ENCODE results near the gene AGAP2.
A peak's percentile ranks its signal among the peaks of the same experiment; 100 is the strongest.

The AGAP2 gene

DNA sequence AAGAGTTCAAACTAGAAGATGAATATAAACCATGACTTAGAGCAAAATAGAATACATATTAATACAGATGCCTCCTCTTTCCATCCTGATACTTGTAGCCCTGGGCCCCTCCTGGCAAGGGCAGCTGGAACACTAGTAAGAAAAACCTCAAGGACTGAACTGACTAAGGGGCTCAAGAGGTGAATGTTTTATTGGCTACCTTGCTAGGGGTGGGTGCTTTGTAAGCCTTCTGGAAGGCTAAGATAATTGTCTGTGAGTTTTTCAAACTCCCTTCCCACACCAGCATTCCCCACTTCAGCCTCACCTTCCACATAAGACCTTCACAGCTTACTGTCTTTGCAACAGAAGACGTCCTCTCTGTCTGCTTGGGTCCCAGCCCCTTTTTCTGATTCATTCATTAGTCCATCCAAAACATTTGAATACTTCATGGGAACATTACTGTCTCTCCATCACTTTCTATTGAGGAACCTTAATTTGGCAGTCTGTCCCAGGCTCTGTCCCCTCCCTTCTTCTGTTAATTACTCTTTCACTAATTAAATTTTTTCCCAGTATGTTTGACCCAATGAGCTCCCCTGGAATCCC lies 15.3 kb upstream of the AGAP2 start:
- Histone ChIP-seq H3K9ac (ENCODE audit: low read length) (no peak overlapping the region), H2AFZ (ENCODE audit: low read depth, low read length, severe bottlenecking) (no peak overlapping the region), H3K36me3 (ENCODE audit: low read length) (no peaks in the 10 kb centered on the region), H4K20me1 (ENCODE audit: low read depth, low read length) (no peaks in the 10 kb centered on the region), H3K9me3 (ENCODE audit: insufficient read depth, low read length) (no peaks in the 10 kb centered on the region), H3K27ac (ENCODE audit: low read depth, low read length) (no peak overlapping the region), H3F3A (ENCODE audit: insufficient read depth) (peaks cover 25% of the 10 kb centered on the region), H3K79me2 (ENCODE audit: insufficient read depth, low read length) (peaks cover 28% of the 10 kb centered on the region), H3K4me3 (ENCODE audit: insufficient read depth, low read length, poor library complexity, severe bottlenecking) (no peak overlapping the region), H3K9me2 (replicated peaks; ENCODE audit: insufficient read depth, low read length) (no peaks in the 10 kb centered on the region), H3K4me2 (ENCODE audit: low read depth, low read length, poor library complexity, severe bottlenecking) (peak overlapping the region; percentile 92), H3K27me3 (ENCODE audit: low read length) (no peaks in the 10 kb centered on the region)
- TF ChIP-seq EZH2phosphoT487 (conservative IDR thresholded peaks at IDR 0.05; ENCODE audit: low read length) = no peak
- TF ChIP-seq CTCF (IDR thresholded peaks at IDR 0.05; ENCODE audit: insufficient read depth, low read length, poor library complexity, severe bottlenecking) = no peak

- no peak overlapping the region for H3K27ac ChIP-seq (ENCODE audit: low read depth, low read length)
- no peaks in the 10 kb centered on the region for H3K9me3 ChIP-seq (ENCODE audit: insufficient read depth, low read length)
- peak overlapping the region; percentile 42 for H2AFZ ChIP-seq (ENCODE audit: low read depth, low read length, severe bottlenecking)
- H3K9me2 ChIP-seq (replicated peaks; ENCODE audit: insufficient read depth, low read length) = no peaks in the 10 kb centered on the region
- H3K27me3 ChIP-seq (ENCODE audit: low read length) = no peaks in the 10 kb centered on the region
- H3K4me2 ChIP-seq (ENCODE audit: low read depth, low read length, poor library complexity, severe bottlenecking) = peak overlapping the region; percentile 57
- H4K20me1 ChIP-seq (ENCODE audit: low read depth, low read length) = no peaks in the 10 kb centered on the region
- H3K9ac ChIP-seq (ENCODE audit: low read length) = peak overlapping the region; percentile 22; the same call in 1 of the 2 replicates
- H3K36me3 ChIP-seq (ENCODE audit: low read length) = peaks cover 5% of the 10 kb centered on the region; the same call in 1 of the 2 replicates
- H3K79me2 ChIP-seq (ENCODE audit: insufficient read depth, low read length) = peaks cover 28% of the 10 kb centered on the region
- no peak for TF ChIP-seq CTCF (IDR thresholded peaks at IDR 0.05; ENCODE audit: insufficient read depth, low read length, poor library complexity, severe bottlenecking)
- TF ChIP-seq EZH2phosphoT487 (conservative IDR thresholded peaks at IDR 0.05; ENCODE audit: low read length) = no peak
- peaks cover 30% of the 10 kb centered on the region for H3F3A ChIP-seq (ENCODE audit: insufficient read depth)
- H3K4me3 ChIP-seq (ENCODE audit: insufficient read depth, low read length, poor library complexity, severe bottlenecking) = peak overlapping the region; percentile 31
Observed at GRCh38 chr12:57752668-57753000, 14.1 kb upstream of the AGAP2 start.

DNA sequence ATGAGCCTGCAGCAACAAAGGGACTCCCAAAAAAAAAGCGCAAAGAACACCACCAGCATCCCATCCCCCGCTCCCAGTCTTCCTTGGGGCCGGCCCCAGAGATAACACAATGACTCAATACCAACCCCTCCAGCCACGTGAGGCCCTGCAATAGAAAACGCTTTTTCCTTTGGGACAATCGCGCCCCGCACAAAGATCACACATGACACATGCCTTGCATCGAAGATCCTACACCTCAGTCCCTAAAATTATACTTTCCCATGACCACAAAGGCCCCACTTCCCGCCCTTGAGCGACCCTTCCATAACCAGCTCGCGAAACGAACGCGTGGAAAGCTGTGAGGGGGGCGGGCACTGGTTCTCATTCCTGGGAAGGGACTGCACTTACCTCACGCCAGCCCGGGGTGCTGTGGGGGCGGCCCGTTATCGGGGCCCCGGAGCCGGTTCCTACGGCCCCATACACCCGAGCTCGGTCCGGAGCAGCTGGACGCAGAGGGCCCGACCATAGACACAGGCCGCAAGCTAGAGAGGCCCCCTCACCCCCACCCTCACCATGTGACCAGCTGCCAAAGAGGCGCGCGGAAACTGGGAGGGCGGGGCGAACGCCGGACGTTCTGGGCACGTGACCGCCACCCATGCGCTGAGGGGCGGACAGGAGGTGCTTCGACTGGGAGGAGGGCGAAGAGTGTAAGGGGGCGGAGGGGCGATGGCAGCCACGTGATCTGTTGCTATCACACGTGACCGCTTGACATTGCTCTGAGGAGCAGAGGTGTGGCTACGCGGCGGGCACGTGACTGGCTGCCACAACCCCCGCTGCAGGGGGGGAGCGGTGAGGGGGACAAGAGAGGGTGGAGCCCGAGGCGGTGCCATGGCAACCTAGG lies 13.5 kb upstream of the AGAP2 start, which contains the start of gene CDK4:
CDK4 (minus strand) TSS at position 523 of the 880 bp plus-strand sequence. CDS start 593 bp downstream, outside the sequence.
- peaks cover 28% of the 10 kb centered on the region for H3K79me2 ChIP-seq (ENCODE audit: insufficient read depth, low read length)
- H3K27ac ChIP-seq (ENCODE audit: low read depth, low read length) = peak within 1 kb of the TSS; percentile 41
- peak within 1 kb of the TSS; percentile 71 for H3K4me3 ChIP-seq (ENCODE audit: insufficient read depth, low read length, poor library complexity, severe bottlenecking)
- H3K9me2 ChIP-seq (replicated peaks; ENCODE audit: insufficient read depth, low read length) = no peaks in the 10 kb centered on the region
- no peaks in the 10 kb centered on the region for H3K9me3 ChIP-seq (ENCODE audit: insufficient read depth, low read length)
- no peaks in the 10 kb centered on the region for H4K20me1 ChIP-seq (ENCODE audit: low read depth, low read length)
- peaks cover 10% of the 10 kb centered on the region; the same call in 1 of the 2 replicates for H3K36me3 ChIP-seq (ENCODE audit: low read length)
- TF ChIP-seq CTCF (IDR thresholded peaks at IDR 0.05; ENCODE audit: insufficient read depth, low read length, poor library complexity, severe bottlenecking) (no peak), EZH2phosphoT487 (conservative IDR thresholded peaks at IDR 0.05; ENCODE audit: low read length) (no peak)
- H3K27me3 ChIP-seq (ENCODE audit: low read length) = no peaks in the 10 kb centered on the region
- H3K4me2 ChIP-seq (ENCODE audit: low read depth, low read length, poor library complexity, severe bottlenecking) = peak within 1 kb of the TSS; percentile 72
- peaks cover 35% of the 10 kb centered on the region for H3F3A ChIP-seq (ENCODE audit: insufficient read depth)
- peak within 1 kb of the TSS; percentile 42 for H2AFZ ChIP-seq (ENCODE audit: low read depth, low read length, severe bottlenecking)
- H3K9ac ChIP-seq (ENCODE audit: low read length) = peak within 1 kb of the TSS; percentile 72

All from SU-DHL-6 (cell line).